ENCODE measurements around the gene DLGAP1.

Gene DLGAP1

GRCh38 chr18:3796434-3796833 is 658.7 kb downstream of the DLGAP1 start:
- Histone ChIP-seq H2AFZ (ENCODE audit: low read depth, low read length, severe bottlenecking) (no peak overlapping the region), H3K9me2 (replicated peaks; ENCODE audit: insufficient read depth, low read length) (no peaks in the 10 kb centered on the region), H3K79me2 (ENCODE audit: insufficient read depth, low read length) (no peaks in the 10 kb centered on the region), H3K4me2 (ENCODE audit: low read depth, low read length, poor library complexity, severe bottlenecking) (no peak overlapping the region), H3K4me3 (ENCODE audit: insufficient read depth, low read length, poor library complexity, severe bottlenecking) (no peak overlapping the region), H3K9ac (ENCODE audit: low read length) (no peak overlapping the region), H3K27ac (ENCODE audit: low read depth, low read length) (no peak overlapping the region), H3K36me3 (ENCODE audit: low read length) (no peaks in the 10 kb centered on the region), H3F3A (ENCODE audit: insufficient read depth) (no peaks in the 10 kb centered on the region), H3K9me3 (ENCODE audit: insufficient read depth, low read length) (no peaks in the 10 kb centered on the region), H4K20me1 (ENCODE audit: low read depth, low read length) (no peaks in the 10 kb centered on the region), H3K27me3 (ENCODE audit: low read length) (no peaks in the 10 kb centered on the region)
- TF ChIP-seq, protein P1, sequence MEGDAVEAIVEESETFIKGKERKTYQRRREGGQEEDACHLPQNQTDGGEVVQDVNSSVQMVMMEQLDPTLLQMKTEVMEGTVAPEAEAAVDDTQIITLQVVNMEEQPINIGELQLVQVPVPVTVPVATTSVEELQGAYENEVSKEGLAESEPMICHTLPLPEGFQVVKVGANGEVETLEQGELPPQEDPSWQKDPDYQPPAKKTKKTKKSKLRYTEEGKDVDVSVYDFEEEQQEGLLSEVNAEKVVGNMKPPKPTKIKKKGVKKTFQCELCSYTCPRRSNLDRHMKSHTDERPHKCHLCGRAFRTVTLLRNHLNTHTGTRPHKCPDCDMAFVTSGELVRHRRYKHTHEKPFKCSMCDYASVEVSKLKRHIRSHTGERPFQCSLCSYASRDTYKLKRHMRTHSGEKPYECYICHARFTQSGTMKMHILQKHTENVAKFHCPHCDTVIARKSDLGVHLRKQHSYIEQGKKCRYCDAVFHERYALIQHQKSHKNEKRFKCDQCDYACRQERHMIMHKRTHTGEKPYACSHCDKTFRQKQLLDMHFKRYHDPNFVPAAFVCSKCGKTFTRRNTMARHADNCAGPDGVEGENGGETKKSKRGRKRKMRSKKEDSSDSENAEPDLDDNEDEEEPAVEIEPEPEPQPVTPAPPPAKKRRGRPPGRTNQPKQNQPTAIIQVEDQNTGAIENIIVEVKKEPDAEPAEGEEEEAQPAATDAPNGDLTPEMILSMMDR (IDR thresholded peaks at IDR 0.05; ENCODE audit: insufficient read depth, low read length, poor library complexity, severe bottlenecking) = no peak

DNA sequence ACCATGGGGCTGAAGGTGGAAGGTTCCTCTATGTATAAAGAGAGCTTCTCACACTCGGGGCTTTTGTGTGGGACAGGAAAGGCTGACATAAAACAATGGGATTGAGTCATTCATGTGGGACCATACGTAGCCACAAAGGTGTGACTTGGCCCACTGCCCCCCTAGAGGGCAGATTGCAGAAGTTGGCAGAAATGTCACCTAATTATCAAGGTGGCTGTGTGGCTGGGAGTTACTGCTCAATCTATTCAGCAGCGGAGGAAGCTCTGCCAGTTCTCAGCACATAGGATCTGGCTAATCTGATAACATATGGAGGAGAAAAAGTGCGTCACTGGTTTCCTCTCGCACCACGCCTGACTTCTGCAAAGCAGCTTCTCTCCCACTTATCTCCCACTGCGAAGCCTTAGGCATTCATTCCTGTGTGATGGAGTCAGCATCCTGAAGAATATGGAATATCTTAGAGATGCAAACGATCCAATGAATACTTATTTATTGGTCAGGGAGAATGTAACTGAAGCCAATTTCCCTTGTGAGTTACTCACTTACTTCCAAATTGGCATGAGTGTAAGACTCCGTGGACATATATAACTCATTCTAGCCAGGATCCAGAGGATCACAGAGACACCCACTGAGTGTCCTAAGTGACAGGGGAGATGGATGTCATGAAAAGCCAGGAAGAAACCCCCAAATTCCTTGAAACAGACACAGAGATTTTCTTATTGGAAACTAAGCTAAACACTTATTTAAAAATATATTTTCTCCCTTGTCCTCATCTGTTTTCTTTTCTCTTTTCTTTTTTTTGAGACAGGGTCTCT is 660.4 kb downstream of the DLGAP1 start:
- Histone ChIP-seq H3K79me2 (ENCODE audit: insufficient read depth, low read length) (no peaks in the 10 kb centered on the region), H4K20me1 (ENCODE audit: low read depth, low read length) (no peaks in the 10 kb centered on the region), H3F3A (ENCODE audit: insufficient read depth) (no peaks in the 10 kb centered on the region), H2AFZ (ENCODE audit: low read depth, low read length, severe bottlenecking) (no peak overlapping the region), H3K9me3 (ENCODE audit: insufficient read depth, low read length) (no peaks in the 10 kb centered on the region), H3K27ac (ENCODE audit: low read depth, low read length) (no peak overlapping the region), H3K9ac (ENCODE audit: low read length) (no peak overlapping the region), H3K4me3 (ENCODE audit: insufficient read depth, low read length, poor library complexity, severe bottlenecking) (no peak overlapping the region), H3K4me2 (ENCODE audit: low read depth, low read length, poor library complexity, severe bottlenecking) (no peak overlapping the region), H3K36me3 (ENCODE audit: low read length) (no peaks in the 10 kb centered on the region), H3K9me2 (replicated peaks; ENCODE audit: insufficient read depth, low read length) (no peaks in the 10 kb centered on the region), H3K27me3 (ENCODE audit: low read length) (no peaks in the 10 kb centered on the region)
- TF ChIP-seq EZH2phosphoT487 (conservative IDR thresholded peaks at IDR 0.05; ENCODE audit: low read length) = no peak
- TF ChIP-seq, protein P1 (IDR thresholded peaks at IDR 0.05; ENCODE audit: insufficient read depth, low read length, poor library complexity, severe bottlenecking) = no peak

DNA sequence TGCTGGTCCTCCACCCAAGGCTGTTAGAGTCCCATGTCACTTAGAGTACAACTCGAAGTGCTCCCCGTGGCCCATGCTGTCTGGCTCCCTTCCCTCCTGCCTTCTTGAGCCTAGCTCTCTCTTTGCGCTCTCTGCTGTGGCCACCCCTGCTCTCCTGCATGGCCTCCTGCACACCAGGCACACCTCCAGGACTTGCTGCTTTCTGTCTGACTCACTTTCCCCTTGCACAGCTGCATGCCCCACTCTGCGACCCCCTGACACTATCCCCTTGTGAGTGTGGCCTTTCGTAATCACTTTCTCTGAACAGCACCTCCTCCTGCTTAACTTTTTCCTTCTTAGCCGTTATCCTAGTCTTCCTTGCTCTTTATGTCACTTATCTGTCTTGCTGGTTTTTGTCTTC is 661.6 kb downstream of the DLGAP1 start:
- Histone ChIP-seq H3K9ac (ENCODE audit: low read length) (no peak overlapping the region), H3K4me2 (ENCODE audit: low read depth, low read length, poor library complexity, severe bottlenecking) (no peak overlapping the region), H3K36me3 (ENCODE audit: low read length) (no peaks in the 10 kb centered on the region), H3K27ac (ENCODE audit: low read depth, low read length) (no peak overlapping the region), H3K9me2 (replicated peaks; ENCODE audit: insufficient read depth, low read length) (no peaks in the 10 kb centered on the region), H3K79me2 (ENCODE audit: insufficient read depth, low read length) (no peaks in the 10 kb centered on the region), H4K20me1 (ENCODE audit: low read depth, low read length) (no peaks in the 10 kb centered on the region), H3F3A (ENCODE audit: insufficient read depth) (no peaks in the 10 kb centered on the region), H3K9me3 (ENCODE audit: insufficient read depth, low read length) (no peaks in the 10 kb centered on the region), H3K4me3 (ENCODE audit: insufficient read depth, low read length, poor library complexity, severe bottlenecking) (no peak overlapping the region), H3K27me3 (ENCODE audit: low read length) (no peaks in the 10 kb centered on the region), H2AFZ (ENCODE audit: low read depth, low read length, severe bottlenecking) (no peak overlapping the region)
- TF ChIP-seq, protein P1 (IDR thresholded peaks at IDR 0.05; ENCODE audit: insufficient read depth, low read length, poor library complexity, severe bottlenecking) = no peak
- TF ChIP-seq EZH2phosphoT487 (conservative IDR thresholded peaks at IDR 0.05; ENCODE audit: low read length) = no peak
